Heart right ventricle (tissue), 16 donors: Measurements from ENCODE around the gene LRRC25. TPM values are rescaled to one million over a fixed set of nuclear protein-coding genes. Genes with fewer than 3 reads are reported as not detected.

Experiments
- ATAC-seq, 8 donors: fragments of 200-7000 bp; cut with Tn5 transposase; one replicate each; pipeline ENCODE4 v1.9.1; 2020; ENCODE audit warnings: mild to moderate bottlenecking in 8 of 8, moderate library complexity in 8 of 8, moderate number of reproducible peaks in 1 of 8
- DNase-seq, 2 donors: peaks; one replicate each; pipeline ENCODE4 v3.0.0-alpha.2; 2020
- H3K27ac ChIP-seq, 10 donors: fragments of 200-600 bp; sonication (generic) in 2 of 10; one replicate each; pipeline versions ENCODE4 v1.5.0 to v1.8.0; 2020 to 2022; ENCODE audit warnings: mild to moderate bottlenecking in 3 of 10
- H3K27me3 ChIP-seq, 7 donors: fragments of 200-600 bp; one replicate each; pipeline ENCODE4 v1.8.0; 2021 to 2022; ENCODE audit warnings: mild to moderate bottlenecking in 2 of 7
- H3K36me3 ChIP-seq, 9 donors: fragments of 200-600 bp; sonication (generic) in 1 of 9; one replicate each; pipeline versions ENCODE4 v1.5.0 to v1.8.0; 2020 to 2022; ENCODE audit warnings: mild to moderate bottlenecking in 2 of 9
- H3K4me1 ChIP-seq, 9 donors: fragments of 200-600 bp; sonication (generic) in 1 of 9; one replicate each; pipeline versions ENCODE4 v1.5.0 to v1.8.0; 2020 to 2022; ENCODE audit warnings: mild to moderate bottlenecking in 4 of 9
- H3K4me3 ChIP-seq, 10 donors: fragments of 200-600 bp; sonication (generic) in 2 of 10; one replicate each; pipeline versions ENCODE4 v1.5.0 to v1.8.0; 2020 to 2022; ENCODE audit warnings: mild to moderate bottlenecking in 7 of 10, moderate library complexity in 2 of 10
- H3K9me3 ChIP-seq, 11 donors: fragments of 200-600 bp in 10 of 11; sonication (generic) in 2 of 11; one replicate each; pipeline versions ENCODE4 v1.5.0 to v1.8.0; 2013 to 2022; ENCODE audit warnings: mild to moderate bottlenecking in 2 of 11, control low read depth in 1 of 11, moderate library complexity in 1 of 11
- CTCF ChIP-seq, 9 donors: fragments of 200-600 bp; sonication (generic) in 2 of 9; IDR thresholded peaks; one replicate each; pipeline versions ENCODE4 v1.5.0 to v1.8.0; 2021 to 2022; ENCODE audit warnings: antibody characterized with exemption in 9 of 9, mild to moderate bottlenecking in 5 of 9, moderate library complexity in 1 of 9
- WGBS, 2 donors: extraction: QIAGEN DNeasy Blood & Tissue Kit; methylation state at CpG; one replicate each; pipeline ENCODE4 v1.1.7; 2013; ENCODE audit warnings: inconsistent platforms in 1 of 2; 5-methylcytosine and 5-hydroxymethylcytosine counted together
- intact Hi-C, 10 donors: fragments of 100-400 bp; cut with DNase I; formaldehyde crosslinking; loops; one replicate each; pipeline versions ENCODE4 v1.11.1 to v1.14.2; 2022
- polyA plus RNA-seq, 2 donors: library from polyadenylated mRNA; stranded (reverse); fragments of 200-250 nt; gene quantifications; one replicate each; pipeline ENCODE4 v1.2.3, GENCODE V29; 2013
- total RNA-seq, 10 donors: library from RNA; stranded (reverse); fragmentation: NEBNext Ultra II Directional in 3 of 10; extraction: Animal tissue kit (Norgen Biotek cat#: 25700) in 3 of 10; gene quantifications; one replicate each; pipeline versions ENCODE4 v1.2.1 to v1.2.4, GENCODE V29; 2021 to 2023
- donor health status: Arrhythmogenic right ventricular cardiomyopathy.
- donor health status: ischemic (EF 13 %, LVEDD 7.1; RV severe dilation, severe dysfunction).
- donor health status: healthy with polysubstance abuse.
- donor health status: DM: no; HTN: yes; CAD: no.
- donor health status: DM: no; HTN: no; CAD: no.
- donor health status: ischemic (EF 25% LVEDD 6.9; RV normal size, moderate dysfunction).
- donor health status: ischemic (EF 25% LVEDD 5.7; RV mildly dilated, moderate dysfunction).
- donor health status: healthy.
- donor health status: DM: yes; HTN: yes; CAD: no.
- donor health status: Ischemic cardiomyopathy.
- donor health status: ischemic (EF 35%, LVEDD 5.7; RV mildly dilated, moderate dysfunction).
- donor health status: nonischemic (EF 11% LVEDD 7.7; RV severe dilation, severe dysfunction).
- donor health status: DM: yes; HTN: yes; CAD: no.
- donor health status: PGD.
- donor health status: ischemic (EF 29% LVEDD 5.4; RV normal size, mild dysfunction).
- donor health status: nonischemic (EF 23%, LVEDD 6.1; RV moderate dilation, normal function).

The LRRC25 gene
- total and polyA plus RNA-seq, 12 donors = 0.57 to 13.3 (median 1.8) TPM

DNA sequence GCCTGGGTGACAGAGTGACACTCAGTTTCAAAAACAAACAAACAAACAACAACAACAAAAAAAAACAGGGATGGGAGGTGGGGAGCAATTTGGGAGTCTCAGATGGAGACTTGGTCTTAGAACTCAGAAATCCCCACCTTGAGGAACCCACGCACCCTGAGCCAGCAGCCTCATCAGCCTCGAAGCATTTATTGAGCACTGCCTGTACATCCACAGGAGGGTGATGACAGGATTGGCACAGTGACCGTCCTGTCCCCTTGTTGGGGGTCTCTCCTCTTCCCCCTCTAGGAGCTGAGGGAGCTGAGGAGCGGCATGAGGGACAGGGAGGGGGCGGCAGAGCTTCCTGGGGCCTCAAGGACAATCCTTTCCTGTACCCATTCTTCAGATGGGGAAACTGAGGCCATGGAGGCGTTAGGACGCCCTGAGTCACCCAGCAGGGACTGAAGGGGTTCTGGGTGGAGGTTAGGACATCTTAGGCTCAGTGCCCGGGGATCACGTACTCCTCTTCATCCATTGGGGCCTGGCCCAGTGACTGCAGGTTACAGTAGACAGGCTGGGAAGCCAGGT lies 5.8 kb downstream of the LRRC25 start:
- ATAC-seq (no peak), DNase-seq (no peak)
- 77 to 82% methylated on average over 9 of the region's 9 CpGs for WGBS, 2 donors
- intact Hi-C loops = loop anchor here in 2 of 10 donors (10.0 kb wide), 2 partner anchors 127 to 187 kb away; partner anchors contain the start of gene RAB3A (in 1 of the 2)
- Histone ChIP-seq H3K27me3 (peaks cover 0 to 7% (median 0%) of the 10 kb centered on the region in 7 donors), H3K4me1 (peaks cover 0 to 43% (median 16%) of the 10 kb centered on the region in 9 donors), H3K4me3 (no peak overlapping the region), H3K27ac (peak overlapping the region in 1 of 10 donors; percentile 88), H3K9me3 (peaks cover 0 to 4% (median 0%) of the 10 kb centered on the region in 11 donors), H3K36me3 (peaks cover 0 to 36% (median 0%) of the 10 kb centered on the region in 9 donors)
- no peak for TF ChIP-seq CTCF (IDR thresholded peaks at IDR 0.05)

DNA sequence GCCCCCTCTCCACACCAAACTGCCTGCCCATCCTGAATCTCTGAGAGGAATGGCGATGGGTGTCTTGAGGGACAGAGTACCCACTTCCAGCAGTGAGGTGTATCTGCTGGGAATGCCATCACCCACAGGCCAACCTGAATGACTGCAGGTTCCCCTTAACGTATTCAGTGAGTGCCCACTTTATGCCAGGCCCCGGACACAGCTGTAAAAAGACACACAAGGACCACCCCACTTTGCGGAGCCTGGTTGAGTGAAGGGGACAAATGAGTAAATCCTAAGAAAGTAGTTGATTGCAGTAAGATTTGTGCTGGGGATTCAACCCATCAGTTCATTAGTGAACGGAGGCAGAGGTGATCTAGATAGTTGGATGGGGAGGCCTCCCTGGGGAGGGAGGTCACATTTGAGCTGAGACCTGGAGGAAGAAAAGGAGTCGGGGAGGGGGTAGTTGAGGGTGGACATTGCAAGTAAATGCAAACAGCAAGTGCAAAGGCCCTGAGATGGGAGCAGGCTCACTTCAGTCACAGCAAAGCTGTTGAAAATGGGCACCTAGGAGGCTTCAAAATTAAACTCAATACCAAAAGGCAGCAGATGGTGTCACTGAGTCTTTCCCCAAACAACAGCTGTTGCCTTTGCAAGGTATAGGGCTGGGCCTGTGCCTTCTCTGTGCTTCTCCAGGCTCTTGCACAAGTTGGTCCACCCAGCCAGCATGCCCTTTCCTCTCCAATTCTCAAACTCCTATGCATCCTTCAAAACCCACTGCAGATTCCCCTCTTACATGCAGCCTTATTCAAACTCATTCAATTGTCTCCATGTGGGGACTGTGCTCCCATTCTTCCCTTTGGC lies 7.1 kb downstream of the LRRC25 start:
- Histone ChIP-seq H3K27ac (no peak overlapping the region), H3K36me3 (peaks cover 0 to 27% (median 0%) of the 10 kb centered on the region in 9 donors), H3K27me3 (peaks cover 0 to 8% (median 0%) of the 10 kb centered on the region in 7 donors), H3K4me1 (peaks cover 0 to 49% (median 16%) of the 10 kb centered on the region in 9 donors), H3K9me3 (peaks cover 0 to 4% (median 0%) of the 10 kb centered on the region in 11 donors), H3K4me3 (no peak overlapping the region)
- intact Hi-C loops = loop anchor here in 2 of 10 donors (10.0 kb wide), 2 partner anchors 125 to 185 kb away; partner anchors contain the start of gene RAB3A (in 1 of the 2)
- TF ChIP-seq CTCF (IDR thresholded peaks at IDR 0.05) = no peak
- DNase-seq (no peak), ATAC-seq (no peak)
- WGBS, 2 donors = 87 to 93% methylated on average over 6 of the region's 6 CpGs

DNA sequence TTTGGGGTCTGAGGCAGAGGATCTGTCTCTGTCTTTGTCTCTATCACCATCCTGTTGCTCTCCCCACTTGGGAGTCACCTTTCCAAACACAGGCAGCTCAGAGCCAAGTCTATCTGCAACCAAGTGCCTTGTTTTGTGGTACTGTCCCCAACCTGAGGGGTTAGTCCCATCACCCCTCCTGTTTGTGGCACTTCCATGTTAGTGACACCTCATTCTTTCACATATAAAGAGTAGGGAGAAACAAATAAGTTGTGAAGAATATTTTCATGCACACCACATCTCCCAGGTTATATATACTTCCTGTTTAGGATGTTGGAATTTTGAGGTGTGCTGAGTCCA lies 7.7 kb downstream of the LRRC25 start:
- H3K9me3 ChIP-seq = peaks cover 0 to 4% (median 0%) of the 10 kb centered on the region in 11 donors
- H3K4me1 ChIP-seq = peaks cover 0 to 49% (median 16%) of the 10 kb centered on the region in 9 donors
- peaks cover 0 to 27% (median 0%) of the 10 kb centered on the region in 9 donors for H3K36me3 ChIP-seq
- no peak overlapping the region for H3K27ac ChIP-seq
- TF ChIP-seq CTCF (IDR thresholded peaks at IDR 0.05) = no peak
- no peak overlapping the region for H3K4me3 ChIP-seq
- intact Hi-C loops = loop anchor here in 6 of 10 donors (2.0 to 10.0 kb wide), 5 partner anchors 21 to 185 kb away; partner anchors contain the start of genes PGPEP1 (in 1 of the 6) and RAB3A (in 1 of the 6)
- DNase-seq (no peak), ATAC-seq (no peak)
- peaks cover 0 to 13% (median 0%) of the 10 kb centered on the region in 7 donors for H3K27me3 ChIP-seq
